Measurements from ENCODE around the gene PIK3R6.

Gene PIK3R6

DNA sequence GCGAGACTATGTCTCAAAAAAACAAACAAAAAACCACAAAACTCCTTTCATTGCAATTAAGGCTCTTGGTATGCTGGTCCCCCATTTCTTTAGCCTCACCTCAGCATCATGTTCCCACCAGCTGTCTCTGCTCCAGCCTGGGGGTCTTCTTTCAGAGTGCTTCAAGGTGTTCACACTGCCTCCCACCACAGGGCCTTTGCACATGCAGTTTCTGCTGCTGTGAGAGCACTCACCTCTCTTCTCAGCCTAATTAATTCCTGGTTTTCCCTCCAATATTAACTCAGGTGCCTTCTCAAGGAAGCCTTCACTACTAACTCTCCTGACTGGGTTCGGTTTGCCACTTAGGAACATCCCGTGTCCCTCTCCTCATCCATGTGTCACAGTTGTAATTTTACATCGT is 15.9 kb upstream of the PIK3R6 start:
- Histone ChIP-seq H3K4me1 (ENCODE audit: control extremely low read depth in 1 of 4, control insufficient read depth in 4 of 4, insufficient read depth in 4 of 4, low read length in 3 of 4) (peaks cover 0 to 8% (median 3%) of the 10 kb centered on the region in 4 experiments), H3K9me3 (ENCODE audit: control extremely low read depth in 1 of 5, control insufficient read depth in 4 of 5, insufficient read depth in 2 of 5, low read depth in 1 of 5, low read length in 4 of 5) (no peaks in the 10 kb centered on the region), H3K4me3 (ENCODE audit: control insufficient read depth in 1 of 7, extremely low read depth in 1 of 7, insufficient read depth in 4 of 7, low read depth in 2 of 7, low read length in 6 of 7) (no peak overlapping the region), H3K36me3 (ENCODE audit: control insufficient read depth in 4 of 4, insufficient read depth in 4 of 4, low read length in 3 of 4) (peaks cover 18 to 71% (median 47%) of the 10 kb centered on the region in 4 experiments), H3K27ac (ENCODE audit: insufficient read depth in 1 of 2, low read depth in 1 of 2, low read length in 2 of 2, poor library complexity in 1 of 2, severe bottlenecking in 2 of 2) (no peak overlapping the region), H3K27me3 (replicated peaks in 2 of 5; ENCODE audit: control insufficient read depth in 4 of 5, insufficient read depth in 5 of 5, low read length in 4 of 5) (no peaks in the 10 kb centered on the region)
- 87% methylated on average over 3 of the region's 4 CpGs for WGBS (ENCODE audit: insufficient coverage)
- no peak for DNase-seq
- ChIA-PET POLR2A (no interaction called here), CTCF (no interaction called here)

DNA sequence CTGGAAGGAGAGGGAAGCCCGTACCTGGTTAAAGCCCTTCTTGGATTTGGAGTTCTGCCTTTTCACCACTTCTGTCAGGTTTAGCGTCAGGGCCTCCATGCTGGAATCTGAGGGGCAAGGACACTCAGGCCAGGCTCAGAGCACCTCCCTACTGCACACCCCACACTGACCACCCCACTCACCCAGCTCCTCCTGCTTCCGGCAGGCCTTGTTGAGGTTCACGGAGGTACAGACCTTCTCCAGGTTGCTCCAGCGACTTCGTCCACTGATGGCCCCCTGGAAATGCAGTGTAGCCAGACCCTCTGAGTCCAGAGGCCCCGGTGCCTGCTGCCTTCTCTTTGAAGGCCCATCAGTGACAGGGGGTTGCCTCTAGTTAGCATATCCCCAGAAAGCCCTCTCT is 14.1 kb upstream of the PIK3R6 start:
- ChIA-PET POLR2A (no interaction called here), CTCF (no interaction called here)
- peaks cover 13 to 57% (median 36%) of the 10 kb centered on the region in 4 experiments for H3K36me3 ChIP-seq (ENCODE audit: control insufficient read depth in 4 of 4, insufficient read depth in 4 of 4, low read length in 3 of 4)
- DNase-seq: no peak
- 100% methylated on average over 6 of the region's 7 CpGs for WGBS (ENCODE audit: insufficient coverage)
- no peak overlapping the region for H3K4me3 ChIP-seq (ENCODE audit: control insufficient read depth in 1 of 7, extremely low read depth in 1 of 7, insufficient read depth in 4 of 7, low read depth in 2 of 7, low read length in 6 of 7)
- H3K27me3 ChIP-seq (replicated peaks in 2 of 5; ENCODE audit: control insufficient read depth in 4 of 5, insufficient read depth in 5 of 5, low read length in 4 of 5): no peaks in the 10 kb centered on the region
- H3K9me3 ChIP-seq (ENCODE audit: control extremely low read depth in 1 of 5, control insufficient read depth in 4 of 5, insufficient read depth in 2 of 5, low read depth in 1 of 5, low read length in 4 of 5): no peaks in the 10 kb centered on the region
- H3K27ac ChIP-seq (ENCODE audit: insufficient read depth in 1 of 2, low read depth in 1 of 2, low read length in 2 of 2, poor library complexity in 1 of 2, severe bottlenecking in 2 of 2): no peak overlapping the region
- H3K4me1 ChIP-seq (ENCODE audit: control extremely low read depth in 1 of 4, control insufficient read depth in 4 of 4, insufficient read depth in 4 of 4, low read length in 3 of 4): peaks cover 0 to 12% (median 6%) of the 10 kb centered on the region in 4 experiments

DNA sequence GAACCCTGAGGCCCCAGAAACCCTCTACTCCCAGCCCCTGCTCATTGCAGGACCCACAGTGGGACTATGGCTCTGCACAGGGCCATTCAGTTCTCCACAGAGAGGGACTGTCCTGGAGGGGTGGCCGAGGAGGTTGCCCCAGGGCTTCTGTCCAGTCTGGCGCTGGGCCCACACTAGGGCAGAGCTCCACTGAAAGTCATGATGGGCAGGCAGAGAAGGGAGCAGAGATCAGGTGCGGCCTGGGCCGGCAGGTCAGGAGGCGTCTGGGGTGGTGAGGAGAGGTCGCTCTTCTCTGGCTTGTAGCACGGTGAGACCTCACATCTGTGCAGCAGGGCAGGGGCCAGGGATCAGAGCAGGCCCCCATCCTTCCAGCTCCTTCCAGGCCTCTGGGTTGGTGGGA is 13.0 kb upstream of the PIK3R6 start:
- POLR2A ChIA-PET: no interaction called here
- CTCF ChIA-PET: interaction anchor here (1.9 kb wide), 1 partner anchor 11 kb away, joined by 7 read pairs; no protein-coding TSS in a partner anchor
- Histone ChIP-seq H3K9me3 (ENCODE audit: control extremely low read depth in 1 of 5, control insufficient read depth in 4 of 5, insufficient read depth in 2 of 5, low read depth in 1 of 5, low read length in 4 of 5) (no peaks in the 10 kb centered on the region), H3K4me1 (ENCODE audit: control extremely low read depth in 1 of 4, control insufficient read depth in 4 of 4, insufficient read depth in 4 of 4, low read length in 3 of 4) (peaks cover 0 to 12% (median 6%) of the 10 kb centered on the region in 4 experiments), H3K27ac (ENCODE audit: insufficient read depth in 1 of 2, low read depth in 1 of 2, low read length in 2 of 2, poor library complexity in 1 of 2, severe bottlenecking in 2 of 2) (no peak overlapping the region), H3K27me3 (replicated peaks in 2 of 5; ENCODE audit: control insufficient read depth in 4 of 5, insufficient read depth in 5 of 5, low read length in 4 of 5) (no peaks in the 10 kb centered on the region), H3K4me3 (ENCODE audit: control insufficient read depth in 1 of 7, extremely low read depth in 1 of 7, insufficient read depth in 4 of 7, low read depth in 2 of 7, low read length in 6 of 7) (no peak overlapping the region), H3K36me3 (ENCODE audit: control insufficient read depth in 4 of 4, insufficient read depth in 4 of 4, low read length in 3 of 4) (peaks cover 10 to 50% (median 30%) of the 10 kb centered on the region in 4 experiments)
- 100% methylated on average over 7 of the region's 7 CpGs for WGBS (ENCODE audit: insufficient coverage)
- DNase-seq: no peak

DNA sequence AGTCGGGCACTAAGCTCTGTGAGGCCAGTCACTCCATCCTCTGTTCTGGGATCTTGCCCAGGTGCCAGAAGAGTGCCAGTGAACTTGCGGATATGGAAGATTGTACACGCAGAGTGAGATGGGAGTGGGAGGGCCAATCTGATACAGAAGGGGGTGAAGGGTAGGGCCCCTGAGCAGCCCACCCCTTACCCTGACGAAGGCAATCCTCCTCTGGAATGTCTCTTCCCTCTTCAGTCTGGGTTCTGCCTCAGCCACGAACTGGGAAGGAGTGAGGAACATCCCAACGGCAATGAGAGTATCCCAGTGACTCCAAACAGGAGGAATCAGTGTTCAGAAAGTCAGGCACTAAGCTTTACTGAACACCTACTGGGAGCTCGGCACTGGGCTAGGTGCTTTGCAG is 11.9 kb upstream of the PIK3R6 start:
- WGBS (ENCODE audit: insufficient coverage): 96% methylated on average over 4 of the region's 7 CpGs
- Histone ChIP-seq H3K36me3 (ENCODE audit: control insufficient read depth in 4 of 4, insufficient read depth in 4 of 4, low read length in 3 of 4) (peaks cover 10 to 47% (median 27%) of the 10 kb centered on the region in 4 experiments), H3K4me1 (ENCODE audit: control extremely low read depth in 1 of 4, control insufficient read depth in 4 of 4, insufficient read depth in 4 of 4, low read length in 3 of 4) (peaks cover 0 to 12% (median 6%) of the 10 kb centered on the region in 4 experiments), H3K27me3 (replicated peaks in 2 of 5; ENCODE audit: control insufficient read depth in 4 of 5, insufficient read depth in 5 of 5, low read length in 4 of 5) (no peaks in the 10 kb centered on the region), H3K4me3 (ENCODE audit: control insufficient read depth in 1 of 7, extremely low read depth in 1 of 7, insufficient read depth in 4 of 7, low read depth in 2 of 7, low read length in 6 of 7) (no peak overlapping the region), H3K9me3 (ENCODE audit: control extremely low read depth in 1 of 5, control insufficient read depth in 4 of 5, insufficient read depth in 2 of 5, low read depth in 1 of 5, low read length in 4 of 5) (no peaks in the 10 kb centered on the region), H3K27ac (ENCODE audit: insufficient read depth in 1 of 2, low read depth in 1 of 2, low read length in 2 of 2, poor library complexity in 1 of 2, severe bottlenecking in 2 of 2) (no peak overlapping the region)
- ChIA-PET CTCF (interaction anchor here (1.3 to 2.1 kb wide), 5 partner anchors 10 to 29 kb away, joined by 3 to 11 read pairs (median 5); no protein-coding TSS in a partner anchor), POLR2A (interaction anchor here (0.7 kb wide), 2 partner anchors 12 to 37 kb away, joined by 3 read pairs; partner anchors contain the start of gene PIK3R6)
- DNase-seq: no peak

GRCh38 chr17:8877984-8878383 is 10.5 kb upstream of the PIK3R6 start:
- H3K4me1 ChIP-seq (ENCODE audit: control extremely low read depth in 1 of 4, control insufficient read depth in 4 of 4, insufficient read depth in 4 of 4, low read length in 3 of 4): peaks cover 0 to 25% (median 17%) of the 10 kb centered on the region in 4 experiments
- ChIA-PET POLR2A (no interaction called here), CTCF (interaction anchor here (1.0 to 2.1 kb wide), 4 partner anchors 11 to 28 kb away, joined by 3 to 11 read pairs (median 4); no protein-coding TSS in a partner anchor)
- H3K4me3 ChIP-seq (ENCODE audit: control insufficient read depth in 1 of 7, extremely low read depth in 1 of 7, insufficient read depth in 4 of 7, low read depth in 2 of 7, low read length in 6 of 7): no peak overlapping the region
- 97% methylated on average over 4 of the region's 4 CpGs for WGBS (ENCODE audit: insufficient coverage)
- no peak overlapping the region for H3K27ac ChIP-seq (ENCODE audit: insufficient read depth in 1 of 2, low read depth in 1 of 2, low read length in 2 of 2, poor library complexity in 1 of 2, severe bottlenecking in 2 of 2)
- DNase-seq: no peak
- no peaks in the 10 kb centered on the region for H3K9me3 ChIP-seq (ENCODE audit: control extremely low read depth in 1 of 5, control insufficient read depth in 4 of 5, insufficient read depth in 2 of 5, low read depth in 1 of 5, low read length in 4 of 5)
- no peaks in the 10 kb centered on the region for H3K27me3 ChIP-seq (replicated peaks in 2 of 5; ENCODE audit: control insufficient read depth in 4 of 5, insufficient read depth in 5 of 5, low read length in 4 of 5)
- peaks cover 5 to 34% (median 16%) of the 10 kb centered on the region in 4 experiments for H3K36me3 ChIP-seq (ENCODE audit: control insufficient read depth in 4 of 4, insufficient read depth in 4 of 4, low read length in 3 of 4)

DNA sequence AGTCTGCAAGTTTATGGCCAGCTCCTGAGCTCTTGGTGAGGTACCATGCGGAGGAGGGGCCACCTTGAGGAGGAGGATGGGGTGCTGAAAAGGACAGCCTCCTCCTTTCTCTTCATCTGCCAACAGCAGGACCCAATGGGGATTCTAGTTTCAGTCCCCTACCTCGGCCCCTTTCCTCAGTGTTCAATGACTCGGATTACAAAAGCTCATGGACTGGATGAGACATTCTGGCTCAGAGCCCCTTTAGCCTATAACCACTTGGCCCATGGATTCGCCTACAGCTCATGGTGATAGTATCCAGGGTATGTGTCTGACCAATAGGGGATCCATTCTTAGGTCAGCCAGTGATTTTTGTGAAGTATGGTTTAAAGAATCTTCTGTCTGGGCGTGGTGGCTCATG is 8.5 kb upstream of the PIK3R6 start:
- H3K27ac ChIP-seq (ENCODE audit: insufficient read depth in 1 of 2, low read depth in 1 of 2, low read length in 2 of 2, poor library complexity in 1 of 2, severe bottlenecking in 2 of 2): no peak overlapping the region
- peaks cover 2 to 18% (median 11%) of the 10 kb centered on the region in 4 experiments for H3K36me3 ChIP-seq (ENCODE audit: control insufficient read depth in 4 of 4, insufficient read depth in 4 of 4, low read length in 3 of 4)
- H3K27me3 ChIP-seq (replicated peaks in 2 of 5; ENCODE audit: control insufficient read depth in 4 of 5, insufficient read depth in 5 of 5, low read length in 4 of 5): no peaks in the 10 kb centered on the region
- 94% methylated on average over 4 of the region's 5 CpGs for WGBS (ENCODE audit: insufficient coverage)
- no peak overlapping the region for H3K4me3 ChIP-seq (ENCODE audit: control insufficient read depth in 1 of 7, extremely low read depth in 1 of 7, insufficient read depth in 4 of 7, low read depth in 2 of 7, low read length in 6 of 7)
- ChIA-PET POLR2A (interaction anchor here (1.0 kb wide), 1 partner anchor 10 kb away, joined by 3 read pairs; no protein-coding TSS in a partner anchor), CTCF (interaction anchor here (1.0 to 1.7 kb wide), 4 partner anchors 10 to 90 kb away, joined by 3 to 7 read pairs (median 3); no protein-coding TSS in a partner anchor)
- no peaks in the 10 kb centered on the region for H3K9me3 ChIP-seq (ENCODE audit: control extremely low read depth in 1 of 5, control insufficient read depth in 4 of 5, insufficient read depth in 2 of 5, low read depth in 1 of 5, low read length in 4 of 5)
- no peak for DNase-seq
- H3K4me1 ChIP-seq (ENCODE audit: control extremely low read depth in 1 of 4, control insufficient read depth in 4 of 4, insufficient read depth in 4 of 4, low read length in 3 of 4): peaks cover 0 to 37% (median 29%) of the 10 kb centered on the region in 4 experiments

DNA sequence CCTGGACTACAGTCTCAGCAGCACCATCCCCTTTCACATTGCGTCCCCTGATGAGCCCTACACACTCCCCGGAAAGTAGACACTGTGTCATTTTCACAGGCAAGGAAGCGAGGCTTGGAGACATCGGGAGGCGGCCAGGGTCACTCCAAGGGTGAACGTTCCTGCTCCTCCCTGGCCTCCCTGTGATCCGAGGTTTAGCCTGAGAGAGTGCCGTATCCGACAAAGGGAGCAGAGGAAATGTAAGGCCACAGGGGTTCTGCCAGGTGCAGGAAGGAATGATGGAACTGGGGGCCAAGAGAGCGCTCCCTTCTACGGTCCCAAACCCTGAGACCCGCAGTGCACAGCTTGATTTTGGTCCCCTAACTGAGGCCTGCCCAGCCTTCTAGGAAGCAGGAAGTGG is 8.0 kb upstream of the PIK3R6 start:
- no peak overlapping the region for H3K27ac ChIP-seq (ENCODE audit: insufficient read depth in 1 of 2, low read depth in 1 of 2, low read length in 2 of 2, poor library complexity in 1 of 2, severe bottlenecking in 2 of 2)
- no peak overlapping the region for H3K4me3 ChIP-seq (ENCODE audit: control insufficient read depth in 1 of 7, extremely low read depth in 1 of 7, insufficient read depth in 4 of 7, low read depth in 2 of 7, low read length in 6 of 7)
- CTCF ChIA-PET: interaction anchor here (1.2 to 1.7 kb wide), 3 partner anchors 10 to 90 kb away, joined by 3 to 7 read pairs (median 3); no protein-coding TSS in a partner anchor
- no peaks in the 10 kb centered on the region for H3K9me3 ChIP-seq (ENCODE audit: control extremely low read depth in 1 of 5, control insufficient read depth in 4 of 5, insufficient read depth in 2 of 5, low read depth in 1 of 5, low read length in 4 of 5)
- H3K36me3 ChIP-seq (ENCODE audit: control insufficient read depth in 4 of 4, insufficient read depth in 4 of 4, low read length in 3 of 4): peaks cover under 1 to 14% (median 8%) of the 10 kb centered on the region in 4 experiments
- no peak for DNase-seq
- POLR2A ChIA-PET: interaction anchor here (1.0 kb wide), 1 partner anchor 9 kb away, joined by 3 read pairs; no protein-coding TSS in a partner anchor
- H3K4me1 ChIP-seq (ENCODE audit: control extremely low read depth in 1 of 4, control insufficient read depth in 4 of 4, insufficient read depth in 4 of 4, low read length in 3 of 4): peaks cover 0 to 37% (median 29%) of the 10 kb centered on the region in 4 experiments
- H3K27me3 ChIP-seq (replicated peaks in 2 of 5; ENCODE audit: control insufficient read depth in 4 of 5, insufficient read depth in 5 of 5, low read length in 4 of 5): no peaks in the 10 kb centered on the region
- WGBS (ENCODE audit: insufficient coverage): 89% methylated on average over 12 of the region's 12 CpGs
